ENCODE results near the gene KRTAP10-3.
"Not testable (repeated sequence)": the region's sequence is repeated elsewhere in the genome, so short reads cannot be mapped to it uniquely, and the experiment has no call there.

DNA sequence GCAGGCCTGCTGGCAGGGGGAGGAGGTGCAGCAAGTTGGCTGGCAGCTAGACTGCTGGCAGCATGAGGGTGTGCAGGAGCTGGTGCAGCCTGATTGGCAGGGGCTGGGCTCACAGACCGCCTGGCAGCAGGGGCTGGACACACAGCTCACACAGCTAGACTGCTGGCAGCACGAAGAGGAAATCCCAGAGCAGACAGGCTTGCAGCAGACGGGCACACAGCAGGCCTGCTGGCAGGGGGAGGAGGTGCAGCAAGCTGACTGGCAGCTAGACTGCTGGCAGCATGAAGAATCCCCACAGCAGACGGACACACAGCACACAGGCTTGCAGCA lies 33.2 kb upstream of the KRTAP10-3 start:
- TF ChIP-seq, protein P1, sequence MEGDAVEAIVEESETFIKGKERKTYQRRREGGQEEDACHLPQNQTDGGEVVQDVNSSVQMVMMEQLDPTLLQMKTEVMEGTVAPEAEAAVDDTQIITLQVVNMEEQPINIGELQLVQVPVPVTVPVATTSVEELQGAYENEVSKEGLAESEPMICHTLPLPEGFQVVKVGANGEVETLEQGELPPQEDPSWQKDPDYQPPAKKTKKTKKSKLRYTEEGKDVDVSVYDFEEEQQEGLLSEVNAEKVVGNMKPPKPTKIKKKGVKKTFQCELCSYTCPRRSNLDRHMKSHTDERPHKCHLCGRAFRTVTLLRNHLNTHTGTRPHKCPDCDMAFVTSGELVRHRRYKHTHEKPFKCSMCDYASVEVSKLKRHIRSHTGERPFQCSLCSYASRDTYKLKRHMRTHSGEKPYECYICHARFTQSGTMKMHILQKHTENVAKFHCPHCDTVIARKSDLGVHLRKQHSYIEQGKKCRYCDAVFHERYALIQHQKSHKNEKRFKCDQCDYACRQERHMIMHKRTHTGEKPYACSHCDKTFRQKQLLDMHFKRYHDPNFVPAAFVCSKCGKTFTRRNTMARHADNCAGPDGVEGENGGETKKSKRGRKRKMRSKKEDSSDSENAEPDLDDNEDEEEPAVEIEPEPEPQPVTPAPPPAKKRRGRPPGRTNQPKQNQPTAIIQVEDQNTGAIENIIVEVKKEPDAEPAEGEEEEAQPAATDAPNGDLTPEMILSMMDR (IDR thresholded peaks at IDR 0.05): not testable (repeated sequence)
- TF ChIP-seq POLR2A, EP300, POLR2AphosphoS5 (IDR thresholded peaks at IDR 0.05): not testable (repeated sequence)
